ENCODE measurements around the gene IL24.
"Not testable (repeated sequence)": the region's sequence is repeated elsewhere in the genome, so short reads cannot be mapped to it uniquely, and the experiment has no call there.

The IL24 gene

GRCh38 chr1:206916000-206916709 is 18.9 kb downstream of the IL24 start:
- no peaks in the 10 kb centered on the region for H3K4me1 ChIP-seq (ENCODE audit: insufficient read depth, low read length)
- H3K36me3 ChIP-seq (ENCODE audit: insufficient read depth, low read length) = no peaks in the 10 kb centered on the region
- H3K9me3 ChIP-seq (ENCODE audit: insufficient read depth, low read depth, low read length) = no peaks in the 10 kb centered on the region
- no peak overlapping the region for H3K9ac ChIP-seq (ENCODE audit: low read depth, low read length)
- no peak overlapping the region for H3K27ac ChIP-seq (ENCODE audit: low read depth, low read length)
- no peak overlapping the region for H3K4me3 ChIP-seq (ENCODE audit: low read length)
- peaks cover 3% of the 10 kb centered on the region; the same call in 1 of the 2 replicates for H3K27me3 ChIP-seq (ENCODE audit: insufficient read depth, low read length)
- 79% methylated on average over 8 of the region's 8 CpGs for WGBS

- 89% methylated on average over 3 of the region's 3 CpGs for WGBS
- Histone ChIP-seq H3K36me3 (ENCODE audit: insufficient read depth, low read length) (no peaks in the 10 kb centered on the region), H3K4me3 (ENCODE audit: low read length) (no peak overlapping the region), H3K4me1 (ENCODE audit: insufficient read depth, low read length) (no peaks in the 10 kb centered on the region), H3K9ac (ENCODE audit: low read depth, low read length) (no peak overlapping the region), H3K27ac (ENCODE audit: low read depth, low read length) (no peak overlapping the region), H3K9me3 (ENCODE audit: insufficient read depth, low read depth, low read length) (no peaks in the 10 kb centered on the region), H3K27me3 (ENCODE audit: insufficient read depth, low read length) (no peaks in the 10 kb centered on the region; the same call in 1 of the 2 replicates)
These were observed 20.8 kb downstream of the IL24 start for GRCh38 chr1:206918076-206918475.

GRCh38 chr1:206921772-206922265 is 24.6 kb downstream of the IL24 start, which contains the start of gene FCMR:
TSS of gene FCMR (minus strand) at chr1:206921941. CDS start at chr1:206921854, 87 bp downstream.
- Histone ChIP-seq H3K4me1 (ENCODE audit: insufficient read depth, low read length) (no peaks in the 10 kb centered on the region), H3K27ac (ENCODE audit: low read depth, low read length) (no peak within 1 kb of the TSS), H3K9ac (ENCODE audit: low read depth, low read length) (no peak within 1 kb of the TSS), H3K27me3 (ENCODE audit: insufficient read depth, low read length) (no peaks in the 10 kb centered on the region), H3K36me3 (ENCODE audit: insufficient read depth, low read length) (no peaks in the 10 kb centered on the region), H3K4me3 (ENCODE audit: low read length) (no peak within 1 kb of the TSS), H3K9me3 (ENCODE audit: insufficient read depth, low read depth, low read length) (no peaks in the 10 kb centered on the region)
- WGBS = 83% methylated on average over 7 of the region's 7 CpGs

- Histone ChIP-seq H3K4me1 (ENCODE audit: insufficient read depth, low read length) (no peaks in the 10 kb centered on the region), H3K9me3 (ENCODE audit: insufficient read depth, low read depth, low read length) (no peaks in the 10 kb centered on the region), H3K27me3 (ENCODE audit: insufficient read depth, low read length) (no peaks in the 10 kb centered on the region), H3K27ac (ENCODE audit: low read depth, low read length) (no peak overlapping the region), H3K4me3 (ENCODE audit: low read length) (no peak overlapping the region), H3K9ac (ENCODE audit: low read depth, low read length) (no peak overlapping the region), H3K36me3 (ENCODE audit: insufficient read depth, low read length) (no peaks in the 10 kb centered on the region)
- WGBS = 88% methylated on average over 1 of the region's 1 CpG
These were observed 25.3 kb downstream of the IL24 start for GRCh38 chr1:206922524-206922923.

- 88% methylated on average over 11 of the region's 12 CpGs for WGBS
These were observed 26.0 kb downstream of the IL24 start for GRCh38 chr1:206923009-206923960.

GRCh38 chr1:206923961-206924557 is 26.8 kb downstream of the IL24 start:
- H3K27ac ChIP-seq (ENCODE audit: low read depth, low read length); H3K4me3 ChIP-seq (ENCODE audit: low read length); H3K4me1 ChIP-seq (ENCODE audit: insufficient read depth, low read length): not testable (repeated sequence)

More at GRCh38 chr1:206923009-206923960, 26.0 kb downstream of the IL24 start:
- Histone ChIP-seq H3K4me1 (ENCODE audit: insufficient read depth, low read length) (no peaks in the 10 kb centered on the region), H3K27ac (ENCODE audit: low read depth, low read length) (no peak overlapping the region), H3K9ac (ENCODE audit: low read depth, low read length) (no peak overlapping the region), H3K9me3 (ENCODE audit: insufficient read depth, low read depth, low read length) (no peaks in the 10 kb centered on the region), H3K4me3 (ENCODE audit: low read length) (no peak overlapping the region), H3K36me3 (ENCODE audit: insufficient read depth, low read length) (no peaks in the 10 kb centered on the region), H3K27me3 (ENCODE audit: insufficient read depth, low read length) (no peaks in the 10 kb centered on the region)

GRCh38 chr1:206924592-206925105 is 27.4 kb downstream of the IL24 start:
- Histone ChIP-seq H3K27ac (ENCODE audit: low read depth, low read length) (no peak overlapping the region), H3K9me3 (ENCODE audit: insufficient read depth, low read depth, low read length) (no peaks in the 10 kb centered on the region), H3K4me3 (ENCODE audit: low read length) (no peak overlapping the region), H3K9ac (ENCODE audit: low read depth, low read length) (no peak overlapping the region), H3K4me1 (ENCODE audit: insufficient read depth, low read length) (no peaks in the 10 kb centered on the region), H3K27me3 (ENCODE audit: insufficient read depth, low read length) (no peaks in the 10 kb centered on the region), H3K36me3 (ENCODE audit: insufficient read depth, low read length) (no peaks in the 10 kb centered on the region)
- WGBS = 91% methylated on average over 8 of the region's 8 CpGs

More at GRCh38 chr1:206923961-206924557, 26.8 kb downstream of the IL24 start:
- H3K9ac ChIP-seq (ENCODE audit: low read depth, low read length); H3K9me3 ChIP-seq (ENCODE audit: insufficient read depth, low read depth, low read length); H3K36me3 ChIP-seq (ENCODE audit: insufficient read depth, low read length); H3K27me3 ChIP-seq (ENCODE audit: insufficient read depth, low read length): not testable (repeated sequence)
- 91% methylated on average over 4 of the region's 4 CpGs for WGBS

- Histone ChIP-seq H3K36me3 (ENCODE audit: insufficient read depth, low read length) (no peaks in the 10 kb centered on the region), H3K9ac (ENCODE audit: low read depth, low read length) (no peak overlapping the region), H3K27me3 (ENCODE audit: insufficient read depth, low read length) (no peaks in the 10 kb centered on the region), H3K9me3 (ENCODE audit: insufficient read depth, low read depth, low read length) (no peaks in the 10 kb centered on the region), H3K27ac (ENCODE audit: low read depth, low read length) (no peak overlapping the region), H3K4me1 (ENCODE audit: insufficient read depth, low read length) (no peaks in the 10 kb centered on the region), H3K4me3 (ENCODE audit: low read length) (no peak overlapping the region)
- 88% methylated on average over 11 of the region's 11 CpGs for WGBS
These were observed 28.0 kb downstream of the IL24 start for GRCh38 chr1:206925106-206925736.

GRCh38 chr1:206926286-206926685 is 29.0 kb downstream of the IL24 start:
- H3K9ac ChIP-seq (ENCODE audit: low read depth, low read length) = no peak overlapping the region
- no peak overlapping the region for H3K27ac ChIP-seq (ENCODE audit: low read depth, low read length)
- WGBS = 92% methylated on average over 2 of the region's 2 CpGs
- no peaks in the 10 kb centered on the region for H3K27me3 ChIP-seq (ENCODE audit: insufficient read depth, low read length)
- H3K4me1 ChIP-seq (ENCODE audit: insufficient read depth, low read length) = no peaks in the 10 kb centered on the region
- H3K36me3 ChIP-seq (ENCODE audit: insufficient read depth, low read length) = no peaks in the 10 kb centered on the region
- no peak overlapping the region for H3K4me3 ChIP-seq (ENCODE audit: low read length)
- H3K9me3 ChIP-seq (ENCODE audit: insufficient read depth, low read depth, low read length) = no peaks in the 10 kb centered on the region

- H3K9ac ChIP-seq (ENCODE audit: low read depth, low read length) = no peak overlapping the region
- no peak overlapping the region for H3K4me3 ChIP-seq (ENCODE audit: low read length)
- H3K36me3 ChIP-seq (ENCODE audit: insufficient read depth, low read length) = no peaks in the 10 kb centered on the region
- WGBS = 92% methylated on average over 3 of the region's 6 CpGs
- H3K4me1 ChIP-seq (ENCODE audit: insufficient read depth, low read length) = no peaks in the 10 kb centered on the region
- no peaks in the 10 kb centered on the region for H3K9me3 ChIP-seq (ENCODE audit: insufficient read depth, low read depth, low read length)
- no peaks in the 10 kb centered on the region for H3K27me3 ChIP-seq (ENCODE audit: insufficient read depth, low read length)
- H3K27ac ChIP-seq (ENCODE audit: low read depth, low read length) = no peak overlapping the region
These were observed 32.3 kb downstream of the IL24 start for GRCh38 chr1:206929524-206929923.

Measured in HUES64 (cell line).